Vagina (tissue), 2 donors: Measurements from ENCODE around the gene CRTC1. TPM values are rescaled to one million over a fixed set of nuclear protein-coding genes. Genes with fewer than 3 reads are reported as not detected.

Experiments
- DNase-seq, 2 donors: peaks; one replicate each; pipeline ENCODE4 v3.0.0-alpha.2; 2017; ENCODE audit errors: extremely low spot score in 2 of 2
- H3K27ac ChIP-seq: fragments of 200-600 bp; sonication (generic); one replicate; pipeline ENCODE4 v1.5.1; 2019
- H3K27me3 ChIP-seq: fragments of 200-600 bp; sonication (generic); one replicate; pipeline ENCODE4 v1.5.1; 2019
- H3K36me3 ChIP-seq, 2 donors: fragments of 200-600 bp; sonication (generic); one replicate each; pipeline ENCODE4 v1.5.1; 2017 to 2019
- H3K4me1 ChIP-seq: fragments of 200-600 bp; sonication (generic); one replicate; pipeline ENCODE4 v1.5.1; 2019
- H3K4me3 ChIP-seq, 2 donors: fragments of 200-600 bp; sonication (generic); 1 replicate in 1 of 2; 2 replicates in 1 of 2; pipeline ENCODE4 v1.5.1; 2016 to 2019
- H3K9me3 ChIP-seq: fragments of 200-600 bp; sonication (generic); one replicate; pipeline ENCODE4 v1.5.1; 2019
- POLR2A ChIP-seq, 2 donors: fragments of 450-650 bp; IDR thresholded peaks; one replicate each; pipeline ENCODE4 v1.6.1; 2017; ENCODE audit warnings: antibody characterized with exemption in 2 of 2, mild to moderate bottlenecking in 2 of 2, moderate library complexity in 2 of 2
- POLR2AphosphoS5 ChIP-seq, 2 donors: sonication (generic); formaldehyde crosslinking; IDR thresholded peaks; one replicate each; pipeline ENCODE4 v1.9.0; 2017; ENCODE audit warnings: antibody characterized with exemption in 2 of 2, mild to moderate bottlenecking in 2 of 2, low read depth in 1 of 2; ENCODE audit not compliant: insufficient read depth in 1 of 2
- intact Hi-C: fragments of 100-400 bp; cut with DNase I; formaldehyde crosslinking; loops from one replicate; pipeline ENCODE4 v1.15.1; 2023
- total RNA-seq: library from RNA; depleted of rRNA; stranded (reverse); fragments of >200 nt; gene quantifications from one replicate; pipeline ENCODE4 v1.2.3, GENCODE V29; 2016
- TF ChIP-seq, protein P1 (sequence below), 3 experiments: fragments of 450-650 bp in 2 of 3; fragments of 200-600 bp in 1 of 3; sonication (generic) in 1 of 3; IDR thresholded peaks; one replicate each; pipeline ENCODE4 v1.5.1; 2017 to 2019; ENCODE audit warnings: antibody characterized with exemption in 3 of 3, mild to moderate bottlenecking in 2 of 3, moderate library complexity in 2 of 3

Gene CRTC1
- total RNA-seq, 1 donor from 2014 or later, result 7.4 TPM

- intact Hi-C loops, result loop anchor here (10.0 kb wide), 1 partner anchor 1200 kb away; the partner anchor contains the start of gene ZNF93
- peaks cover 23% of the 10 kb centered on the region for H3K4me1 ChIP-seq
- no peak overlapping the region for H3K4me3 ChIP-seq
Observed at GRCh38 chr19:18704971-18705370, 21.5 kb downstream of the CRTC1 start.

GRCh38 chr19:18708452-18709231 is 25.2 kb downstream of the CRTC1 start:
- Histone ChIP-seq H3K36me3 (no peaks in the 10 kb centered on the region), H3K27ac (no peak overlapping the region), H3K4me1 (peaks cover 27% of the 10 kb centered on the region), H3K4me3 (no peak overlapping the region), H3K9me3 (no peaks in the 10 kb centered on the region), H3K27me3 (no peaks in the 10 kb centered on the region)
- TF ChIP-seq, protein P1, sequence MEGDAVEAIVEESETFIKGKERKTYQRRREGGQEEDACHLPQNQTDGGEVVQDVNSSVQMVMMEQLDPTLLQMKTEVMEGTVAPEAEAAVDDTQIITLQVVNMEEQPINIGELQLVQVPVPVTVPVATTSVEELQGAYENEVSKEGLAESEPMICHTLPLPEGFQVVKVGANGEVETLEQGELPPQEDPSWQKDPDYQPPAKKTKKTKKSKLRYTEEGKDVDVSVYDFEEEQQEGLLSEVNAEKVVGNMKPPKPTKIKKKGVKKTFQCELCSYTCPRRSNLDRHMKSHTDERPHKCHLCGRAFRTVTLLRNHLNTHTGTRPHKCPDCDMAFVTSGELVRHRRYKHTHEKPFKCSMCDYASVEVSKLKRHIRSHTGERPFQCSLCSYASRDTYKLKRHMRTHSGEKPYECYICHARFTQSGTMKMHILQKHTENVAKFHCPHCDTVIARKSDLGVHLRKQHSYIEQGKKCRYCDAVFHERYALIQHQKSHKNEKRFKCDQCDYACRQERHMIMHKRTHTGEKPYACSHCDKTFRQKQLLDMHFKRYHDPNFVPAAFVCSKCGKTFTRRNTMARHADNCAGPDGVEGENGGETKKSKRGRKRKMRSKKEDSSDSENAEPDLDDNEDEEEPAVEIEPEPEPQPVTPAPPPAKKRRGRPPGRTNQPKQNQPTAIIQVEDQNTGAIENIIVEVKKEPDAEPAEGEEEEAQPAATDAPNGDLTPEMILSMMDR (IDR thresholded peaks at IDR 0.05), result no peak
- TF ChIP-seq POLR2AphosphoS5 (IDR thresholded peaks at IDR 0.05; ENCODE audit: insufficient read depth in 1 of 2, low read depth in 1 of 2) (no peak), POLR2A (IDR thresholded peaks at IDR 0.05) (no peak)
- no peak for DNase-seq
- intact Hi-C loops, result loop anchor here (10.0 kb wide), 1 partner anchor 1196 kb away; the partner anchor contains the start of gene ZNF93

More at GRCh38 chr19:18704971-18705370, 21.5 kb downstream of the CRTC1 start:
- DNase-seq, result no peak
- H3K27ac ChIP-seq, result no peak overlapping the region
- TF ChIP-seq, protein P1 (IDR thresholded peaks at IDR 0.05), result no peak
- no peak for TF ChIP-seq POLR2A (IDR thresholded peaks at IDR 0.05)
- TF ChIP-seq POLR2AphosphoS5 (IDR thresholded peaks at IDR 0.05; ENCODE audit: insufficient read depth in 1 of 2, low read depth in 1 of 2), result no peak
- H3K27me3 ChIP-seq, result no peaks in the 10 kb centered on the region
- no peaks in the 10 kb centered on the region for H3K36me3 ChIP-seq
- H3K9me3 ChIP-seq, result no peaks in the 10 kb centered on the region

GRCh38 chr19:18709546-18709945 is 26.1 kb downstream of the CRTC1 start:
- TF ChIP-seq, protein P1 (IDR thresholded peaks at IDR 0.05), result no peak
- no peak for TF ChIP-seq POLR2A (IDR thresholded peaks at IDR 0.05)
- TF ChIP-seq POLR2AphosphoS5 (IDR thresholded peaks at IDR 0.05; ENCODE audit: insufficient read depth in 1 of 2, low read depth in 1 of 2), result no peak
- Histone ChIP-seq H3K27ac (no peak overlapping the region), H3K36me3 (no peaks in the 10 kb centered on the region), H3K9me3 (no peaks in the 10 kb centered on the region), H3K27me3 (no peaks in the 10 kb centered on the region), H3K4me1 (peaks cover 27% of the 10 kb centered on the region), H3K4me3 (no peak overlapping the region)
- intact Hi-C loops, result loop anchor here (10.0 kb wide), 1 partner anchor 1195 kb away; the partner anchor contains the start of gene ZNF93
- no peak for DNase-seq

GRCh38 chr19:18710186-18710585 is 26.7 kb downstream of the CRTC1 start:
- H3K4me1 ChIP-seq, result peaks cover 27% of the 10 kb centered on the region
- no peaks in the 10 kb centered on the region for H3K9me3 ChIP-seq
- intact Hi-C loops, result no loop called here
- no peaks in the 10 kb centered on the region for H3K36me3 ChIP-seq
- TF ChIP-seq POLR2A (IDR thresholded peaks at IDR 0.05) (no peak), POLR2AphosphoS5 (IDR thresholded peaks at IDR 0.05; ENCODE audit: insufficient read depth in 1 of 2, low read depth in 1 of 2) (no peak)
- no peaks in the 10 kb centered on the region for H3K27me3 ChIP-seq
- H3K4me3 ChIP-seq, result no peak overlapping the region
- no peak overlapping the region for H3K27ac ChIP-seq
- DNase-seq, result no peak

GRCh38 chr19:18710996-18711751 is 27.7 kb downstream of the CRTC1 start:
- intact Hi-C loops, result no loop called here
- Histone ChIP-seq H3K36me3 (no peaks in the 10 kb centered on the region), H3K4me1 (peaks cover 27% of the 10 kb centered on the region), H3K4me3 (no peak overlapping the region), H3K27ac (no peak overlapping the region), H3K27me3 (no peaks in the 10 kb centered on the region), H3K9me3 (no peaks in the 10 kb centered on the region)
- DNase-seq, result no peak
- no peak for TF ChIP-seq POLR2AphosphoS5 (IDR thresholded peaks at IDR 0.05; ENCODE audit: insufficient read depth in 1 of 2, low read depth in 1 of 2)
- TF ChIP-seq, protein P1 (IDR thresholded peaks at IDR 0.05), result no peak
- no peak for TF ChIP-seq POLR2A (IDR thresholded peaks at IDR 0.05)
